ENCODE data around the gene RGS7.

DNA sequence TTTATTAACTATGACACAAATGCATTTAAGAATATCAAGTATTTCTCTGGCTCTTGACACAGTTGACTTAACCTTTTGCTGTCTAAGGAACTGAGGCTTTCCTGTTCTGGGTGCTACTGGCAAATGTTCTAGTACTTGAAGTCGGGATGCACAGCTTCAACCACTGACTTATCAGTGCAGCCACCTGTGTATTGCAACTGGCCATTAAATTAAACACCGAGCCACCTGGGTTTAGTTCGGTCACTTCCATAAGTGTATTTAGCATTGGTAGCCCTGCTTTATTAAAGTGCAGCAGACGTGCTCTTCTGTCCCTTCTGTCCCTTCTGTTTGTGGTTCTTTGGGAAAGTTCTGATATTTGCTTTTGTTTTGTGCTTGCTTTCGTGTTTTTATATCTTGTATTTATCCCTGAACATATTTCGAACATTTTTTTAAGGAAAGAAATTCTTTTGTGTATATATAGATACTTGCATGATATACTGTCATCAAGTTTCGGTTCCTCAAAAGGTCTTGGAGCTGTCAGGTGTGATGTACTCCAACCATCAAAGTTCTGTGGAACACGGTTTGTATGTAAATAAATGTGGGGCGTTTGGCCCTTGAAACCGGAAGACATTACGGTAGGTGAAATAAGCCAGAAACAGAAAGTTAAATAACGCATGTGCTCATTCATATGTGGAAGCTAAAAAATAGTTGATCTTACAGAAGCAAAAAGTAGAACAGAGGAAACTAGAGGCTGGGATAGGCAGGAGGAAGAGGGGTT lies 447.1 kb downstream of the RGS7 start:
- TF ChIP-seq, protein P1, sequence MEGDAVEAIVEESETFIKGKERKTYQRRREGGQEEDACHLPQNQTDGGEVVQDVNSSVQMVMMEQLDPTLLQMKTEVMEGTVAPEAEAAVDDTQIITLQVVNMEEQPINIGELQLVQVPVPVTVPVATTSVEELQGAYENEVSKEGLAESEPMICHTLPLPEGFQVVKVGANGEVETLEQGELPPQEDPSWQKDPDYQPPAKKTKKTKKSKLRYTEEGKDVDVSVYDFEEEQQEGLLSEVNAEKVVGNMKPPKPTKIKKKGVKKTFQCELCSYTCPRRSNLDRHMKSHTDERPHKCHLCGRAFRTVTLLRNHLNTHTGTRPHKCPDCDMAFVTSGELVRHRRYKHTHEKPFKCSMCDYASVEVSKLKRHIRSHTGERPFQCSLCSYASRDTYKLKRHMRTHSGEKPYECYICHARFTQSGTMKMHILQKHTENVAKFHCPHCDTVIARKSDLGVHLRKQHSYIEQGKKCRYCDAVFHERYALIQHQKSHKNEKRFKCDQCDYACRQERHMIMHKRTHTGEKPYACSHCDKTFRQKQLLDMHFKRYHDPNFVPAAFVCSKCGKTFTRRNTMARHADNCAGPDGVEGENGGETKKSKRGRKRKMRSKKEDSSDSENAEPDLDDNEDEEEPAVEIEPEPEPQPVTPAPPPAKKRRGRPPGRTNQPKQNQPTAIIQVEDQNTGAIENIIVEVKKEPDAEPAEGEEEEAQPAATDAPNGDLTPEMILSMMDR (IDR thresholded peaks at IDR 0.05), result no peak
- no peak for TF ChIP-seq POLR2A (IDR thresholded peaks at IDR 0.05)

Measured in Peyer's patch (tissue), 4 donors.